ENCODE measurements around the gene PTCD3.

GRCh38 chr2:86079981-86080911, 25.8 kb upstream of the PTCD3 start:
- TF ChIP-seq CTCF (conservative IDR thresholded peaks at IDR 0.05; ENCODE audit: low read depth, low read length): peak; percentile 75
- no peak for TF ChIP-seq MAFK (IDR thresholded peaks at IDR 0.05; ENCODE audit: low read depth, low read length)
- no peak for TF ChIP-seq RFX5 (IDR thresholded peaks at IDR 0.05; ENCODE audit: low read depth, low read length)
- TF ChIP-seq NFE2L2 (IDR thresholded peaks at IDR 0.05; ENCODE audit: low read depth, low read length): no peak
- no peak for TF ChIP-seq FOS (IDR thresholded peaks at IDR 0.05; ENCODE audit: low read depth, low read length)
- no peak for TF ChIP-seq BHLHE40 (IDR thresholded peaks at IDR 0.05; ENCODE audit: low read depth, low read length)
- TF ChIP-seq RCOR1 (IDR thresholded peaks at IDR 0.05; ENCODE audit: insufficient replicate concordance, low read length): no peak
